ENCODE measurements around the gene FBXW7.

FBXW7 gene

DNA sequence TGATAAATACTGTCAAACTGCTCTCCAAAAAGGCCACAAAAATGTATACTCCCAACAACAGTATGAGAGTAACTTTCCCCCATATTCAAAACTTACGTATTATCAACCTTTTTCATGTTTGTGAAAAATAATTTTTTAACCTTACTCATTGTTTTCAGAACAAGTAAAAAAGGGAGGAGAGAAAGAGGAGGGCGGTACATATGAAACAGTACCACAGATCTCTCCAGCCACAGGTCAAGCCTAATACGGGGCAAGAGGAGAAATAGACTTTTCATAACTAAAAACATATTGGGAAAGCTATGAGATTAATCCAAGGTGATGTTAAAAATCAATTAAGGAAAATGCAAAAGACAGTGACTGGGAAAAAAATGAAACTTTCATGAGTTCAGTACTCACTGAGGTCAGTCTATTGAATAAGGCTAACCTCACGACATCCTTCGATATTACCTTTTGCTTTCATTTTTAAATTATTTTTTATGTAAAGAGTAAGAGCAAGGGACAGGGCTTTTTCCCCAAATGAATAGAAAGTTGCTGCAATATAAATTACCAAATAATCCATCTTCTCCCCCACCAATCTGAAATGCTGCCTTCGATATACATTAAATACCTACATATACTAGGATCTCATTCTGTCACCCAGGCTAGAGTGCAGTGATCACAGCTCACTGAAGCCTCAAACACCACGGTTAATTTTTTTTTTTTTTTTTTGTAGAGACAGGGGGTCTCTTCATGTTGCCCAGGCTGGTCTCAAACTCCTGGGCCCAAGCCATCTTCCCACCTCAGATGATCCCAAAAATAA lies 25.3 kb downstream of the FBXW7 start:
- DNase-seq (ENCODE audit: low read depth in 2 of 2) = no peak

DNA sequence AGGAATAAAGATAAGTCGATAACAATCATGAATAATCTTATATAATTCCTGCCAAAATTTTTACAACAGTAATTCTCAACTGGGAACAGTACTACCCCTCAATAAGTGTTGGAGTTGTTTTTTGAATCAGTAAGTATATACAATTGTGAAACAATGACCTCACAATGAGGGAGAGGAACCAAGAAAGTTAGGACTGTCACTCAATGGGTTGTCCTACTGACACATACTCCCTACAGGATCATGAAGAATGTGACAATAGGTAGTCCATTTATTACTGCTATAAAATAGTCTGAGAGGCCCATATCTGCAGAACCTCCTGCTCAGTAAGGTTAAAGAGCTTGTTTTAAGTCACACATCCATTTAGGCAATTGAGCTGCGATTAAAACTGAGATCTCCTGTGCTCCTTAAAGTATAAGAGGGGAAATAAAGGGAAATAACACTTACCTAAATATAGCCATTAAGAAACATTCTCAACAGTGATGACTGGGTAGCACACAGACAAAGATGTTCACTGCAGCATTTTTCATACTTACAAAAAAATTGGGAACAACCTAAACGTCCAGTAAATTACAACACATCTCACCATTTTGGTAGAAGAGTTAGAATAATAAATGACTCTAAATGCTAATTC lies 26.2 kb downstream of the FBXW7 start:
- no peak for DNase-seq (ENCODE audit: low read depth in 2 of 2)

GRCh38 chr4:152508818-152509217 lies 27.1 kb downstream of the FBXW7 start:
- no peak for DNase-seq (ENCODE audit: low read depth in 2 of 2)

GRCh38 chr4:152508386-152508785 lies 27.5 kb downstream of the FBXW7 start:
- no peak for DNase-seq (ENCODE audit: low read depth in 2 of 2)

GRCh38 chr4:152503653-152504290 lies 32.1 kb downstream of the FBXW7 start:
- no peak for DNase-seq (ENCODE audit: low read depth in 2 of 2)

GRCh38 chr4:152501846-152502536 lies 33.9 kb downstream of the FBXW7 start:
- no peak for DNase-seq (ENCODE audit: low read depth in 2 of 2)

GRCh38 chr4:152500800-152501434 lies 35.0 kb downstream of the FBXW7 start:
- peak in 1 of 2 donors; percentile 40 for DNase-seq (ENCODE audit: low read depth in 2 of 2)

DNA sequence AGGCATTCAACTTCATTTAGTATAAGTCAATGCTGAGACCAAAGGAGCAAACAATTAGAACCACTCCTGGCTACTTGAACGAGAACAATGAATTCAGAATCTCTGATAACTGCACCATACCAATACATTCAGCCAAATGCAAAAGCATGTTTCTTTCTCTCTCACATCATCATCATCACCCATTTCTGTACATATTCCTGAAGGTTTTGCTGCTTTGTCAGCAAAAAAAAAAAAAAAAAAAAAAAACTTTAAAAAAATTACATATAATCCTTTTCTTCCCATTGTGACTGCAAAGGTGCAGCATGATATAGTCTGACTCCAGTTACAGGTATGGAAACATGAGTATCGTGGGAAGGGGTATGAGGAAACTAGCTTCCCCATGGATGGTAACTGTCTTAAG lies 35.6 kb downstream of the FBXW7 start:
- DNase-seq (ENCODE audit: low read depth in 2 of 2) = no peak

DNA sequence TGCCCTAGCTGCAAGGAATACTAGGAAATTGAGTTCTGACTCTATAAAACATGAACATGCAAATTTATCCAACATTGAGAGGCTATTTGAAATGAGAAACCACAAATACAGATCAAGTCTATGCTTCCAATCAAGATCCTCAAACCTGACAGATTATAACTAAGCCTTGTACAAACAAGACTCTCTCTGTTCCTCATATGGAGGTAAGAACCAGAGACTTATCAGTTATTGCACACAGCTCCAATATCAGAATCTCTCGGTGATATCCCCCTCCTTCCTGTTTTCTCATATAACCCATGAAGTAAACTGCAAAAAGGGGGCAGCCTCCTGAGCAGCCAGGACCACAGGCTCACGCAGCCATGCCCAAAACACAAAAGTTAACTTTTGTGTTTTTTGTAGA lies 36.5 kb downstream of the FBXW7 start:
- DNase-seq (ENCODE audit: low read depth in 2 of 2) = no peak

DNA sequence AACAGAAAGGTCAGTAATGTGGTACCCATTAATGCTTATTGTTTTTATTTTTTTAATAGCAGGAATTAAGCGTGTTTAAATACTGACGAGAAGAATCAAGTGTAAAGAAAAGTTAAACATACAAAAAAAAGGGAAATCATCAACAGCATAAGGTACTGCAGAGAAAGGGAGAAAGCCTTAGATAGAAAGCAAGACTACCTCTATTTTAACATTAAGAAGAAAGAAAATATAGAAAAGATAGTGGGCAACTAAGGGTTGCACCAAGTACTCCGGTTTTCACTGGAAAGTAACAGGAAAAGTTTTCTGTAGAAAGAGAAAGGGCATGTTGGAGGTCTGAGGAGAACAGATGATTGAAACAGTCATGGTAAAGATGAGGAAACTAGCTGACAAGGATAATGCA lies 41.9 kb downstream of the FBXW7 start:
- no peak for DNase-seq (ENCODE audit: low read depth in 2 of 2)

- no peak for DNase-seq (ENCODE audit: low read depth in 2 of 2)
Measured at GRCh38 chr4:152488246-152488645, 47.6 kb downstream of the FBXW7 start.

DNA sequence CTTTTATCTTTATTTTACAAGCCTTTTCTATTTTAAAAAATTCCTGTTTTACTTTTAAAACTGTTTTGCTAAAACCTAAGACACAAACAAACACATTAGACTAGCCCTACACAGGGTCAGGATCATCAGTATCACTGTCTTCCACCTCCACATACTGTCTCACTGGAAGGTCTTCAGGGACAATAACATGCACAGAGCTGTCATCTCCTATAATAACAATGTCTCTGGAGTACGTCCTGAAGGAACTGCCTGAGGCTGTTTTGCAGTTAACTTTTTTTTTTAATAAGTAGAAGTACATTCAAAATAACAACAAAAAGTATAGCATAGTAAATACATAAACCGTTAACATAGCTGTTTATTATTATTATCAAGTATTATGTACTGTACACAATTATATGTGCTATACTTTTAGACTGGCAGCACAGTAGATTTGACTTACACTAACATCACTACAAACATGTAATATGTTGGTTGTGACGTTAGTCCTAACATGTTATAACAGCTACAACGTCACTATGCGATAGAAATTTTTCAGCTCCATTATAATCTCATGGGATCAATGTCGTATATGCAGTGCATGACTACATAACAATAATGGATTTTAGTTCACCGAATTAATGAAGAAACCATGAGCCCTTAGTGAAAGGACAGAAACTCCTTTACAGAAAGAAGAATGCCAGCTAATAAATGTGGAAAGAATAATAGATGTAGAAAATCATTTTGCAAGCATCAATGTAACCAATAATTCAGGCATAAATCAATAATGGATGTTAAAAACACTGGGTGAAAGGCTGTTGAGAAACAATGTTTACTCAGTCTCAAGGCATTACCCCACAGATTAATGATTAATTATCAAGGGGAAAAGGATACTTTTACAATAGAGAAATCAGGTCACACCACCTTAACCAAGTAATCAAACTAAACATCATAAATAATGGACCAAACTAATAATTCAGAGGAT lies 49.2 kb downstream of the FBXW7 start:
- no peak for DNase-seq (ENCODE audit: low read depth in 2 of 2)

DNA sequence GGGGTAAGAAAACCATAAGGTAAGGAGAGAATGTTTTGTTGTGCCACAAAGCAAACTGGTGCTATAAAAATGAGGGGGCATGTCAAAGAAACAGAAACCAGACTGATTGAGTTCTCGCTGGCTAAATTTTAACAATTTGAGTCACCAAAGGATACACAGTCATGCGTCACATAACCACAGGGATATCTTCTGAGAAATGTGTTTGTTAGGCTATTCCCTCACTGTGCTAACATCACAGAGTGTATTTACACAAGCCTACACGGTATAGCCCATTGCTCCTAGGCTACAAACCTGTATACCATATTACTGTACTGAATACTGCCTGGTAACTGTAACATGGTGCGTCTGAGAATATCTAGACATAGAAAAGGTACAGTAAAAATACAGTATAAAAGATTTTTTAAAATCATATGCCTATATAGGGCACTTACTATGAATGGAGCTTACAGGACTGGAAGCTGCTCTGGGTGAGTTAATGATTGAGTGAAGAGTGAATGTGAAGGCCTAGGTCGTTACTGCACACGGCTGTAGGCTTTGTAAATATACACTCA lies 50.1 kb downstream of the FBXW7 start:
- peak in 1 of 2 donors; percentile 10 for DNase-seq (ENCODE audit: low read depth in 2 of 2)

DNA sequence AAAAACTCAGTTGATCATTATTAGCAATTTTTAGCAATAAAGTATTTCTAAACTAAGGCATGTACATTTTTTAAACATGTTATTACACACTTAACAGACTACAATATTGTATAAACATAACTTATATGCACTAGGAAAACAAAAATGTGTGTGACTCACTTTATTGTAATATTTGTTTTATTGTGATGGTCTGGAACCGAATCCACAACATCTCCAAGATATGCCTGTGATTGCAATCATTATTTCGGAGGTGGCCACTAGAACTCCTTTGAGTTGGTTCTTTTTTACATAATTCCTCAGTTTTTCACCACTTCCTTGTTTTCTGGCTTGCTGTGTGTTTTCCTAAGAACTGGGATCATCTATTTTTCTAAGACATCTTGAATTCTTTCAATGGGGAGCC lies 53.7 kb downstream of the FBXW7 start:
- no peak for DNase-seq (ENCODE audit: low read depth in 2 of 2)

DNA sequence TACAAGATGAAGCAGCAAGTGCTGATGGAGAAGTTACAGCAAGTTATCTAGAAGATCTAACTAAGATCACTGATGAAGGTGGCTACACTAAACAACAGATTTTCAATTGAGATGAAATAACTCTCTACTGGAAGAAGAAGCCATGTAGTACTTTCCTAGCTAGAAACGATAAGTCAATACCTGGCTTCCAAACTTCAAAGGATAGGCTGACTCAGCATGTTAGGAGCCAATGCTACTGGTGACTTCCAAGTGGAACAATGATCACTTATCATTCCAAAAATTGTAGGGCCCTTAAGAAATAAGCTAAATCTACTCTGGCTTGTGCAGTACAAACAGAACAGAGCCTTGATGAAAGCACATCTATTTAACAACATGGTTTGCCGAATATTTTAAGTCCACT lies 55.0 kb downstream of the FBXW7 start:
- DNase-seq (ENCODE audit: low read depth in 2 of 2) = no peak

- DNase-seq (ENCODE audit: low read depth in 2 of 2) = no peak
Measured at GRCh38 chr4:152480326-152480725, 55.6 kb downstream of the FBXW7 start.

GRCh38 chr4:152479428-152480026 lies 56.4 kb downstream of the FBXW7 start:
- DNase-seq (ENCODE audit: low read depth in 2 of 2) = no peak

DNA sequence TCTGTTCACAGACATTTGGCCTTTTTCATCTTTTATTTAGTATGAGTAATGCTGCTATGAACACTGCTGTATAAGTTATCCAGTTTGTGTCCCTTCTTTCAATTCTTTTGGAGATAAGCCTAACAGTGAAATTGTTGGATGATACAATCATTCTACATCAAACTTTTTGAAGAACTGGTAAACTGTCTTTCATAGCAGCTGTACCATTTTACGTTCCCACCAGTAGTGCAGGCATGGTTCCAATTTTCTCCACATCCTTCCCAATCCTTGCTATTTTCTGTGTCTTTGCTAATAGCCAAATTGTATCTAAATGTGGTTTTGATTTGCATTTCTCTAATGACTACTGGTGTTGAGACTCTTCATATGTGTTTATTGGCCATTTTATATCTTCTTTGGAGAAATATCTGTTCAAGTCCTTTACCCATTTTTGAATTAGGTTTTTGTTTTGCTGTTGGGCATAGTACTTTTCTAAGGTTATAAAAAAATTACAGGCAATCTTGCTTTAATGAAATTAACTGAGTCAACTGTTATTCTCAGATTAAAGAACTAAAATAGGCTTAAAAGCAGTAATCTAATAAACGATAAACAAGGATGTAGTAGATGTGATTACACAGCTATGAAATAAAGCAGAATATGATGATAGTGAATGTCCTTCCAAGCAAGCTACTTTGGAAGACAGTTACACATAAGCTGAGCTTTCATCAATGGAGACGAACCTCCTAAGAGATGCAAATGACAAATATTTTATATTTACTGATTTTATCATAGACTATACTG lies 57.2 kb downstream of the FBXW7 start:
- no peak for DNase-seq (ENCODE audit: low read depth in 2 of 2)

DNA sequence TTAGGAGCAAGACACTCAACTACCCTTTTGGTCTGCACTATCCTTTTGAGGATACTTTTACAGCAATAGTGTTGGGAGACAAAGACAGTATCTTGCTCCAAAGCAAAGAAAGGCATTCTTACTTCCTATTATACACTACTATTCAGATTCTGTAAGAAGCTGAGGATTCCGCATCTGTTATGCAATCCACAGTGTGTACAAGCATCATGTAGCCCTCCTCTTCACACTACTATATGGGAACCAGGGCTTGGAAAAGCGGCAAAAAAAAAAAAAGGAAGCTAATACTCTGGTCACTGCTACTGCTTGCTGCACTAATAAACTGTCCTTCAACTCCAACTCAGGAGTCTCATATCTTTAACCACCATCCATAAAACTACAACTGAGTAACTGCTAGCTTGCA lies 59.1 kb downstream of the FBXW7 start:
- no peak for DNase-seq (ENCODE audit: low read depth in 2 of 2)
